Common myeloid progenitor, CD34-positive (primary cell): ENCODE measurements around the gene PPP1R3G.

Source experiments
- CTCF ChIA-PET: fragments of 350-600 bp; sonication (Branson Sonifier 250); formaldehyde crosslinking; loops from one replicate; lab custom pipeline; 2021; ENCODE audit warnings: antibody characterized with exemption; lab: Charles Lee
- POLR2A ChIA-PET: fragments of 350-600 bp; sonication (Branson Sonifier 250); formaldehyde crosslinking; loops from one replicate; lab custom pipeline; 2021; ENCODE audit warnings: antibody characterized with exemption; lab: Charles Lee
- DNase-seq, 3 donors: peaks; one replicate each; pipeline versions ENCODE4 v3.0.0 to v3.0.0-alpha.2; 2013
- H3K27ac ChIP-seq, 2 experiments: 1 replicate in 1 of 2; 2 replicates in 1 of 2; pipeline ENCODE4 v1.7.0; 2013; ENCODE audit warnings: inconsistent platforms in 2 of 2, low read length in 2 of 2, mild to moderate bottlenecking in 2 of 2, low read depth in 1 of 2, moderate library complexity in 1 of 2; ENCODE audit not compliant: severe bottlenecking in 2 of 2, insufficient read depth in 1 of 2, poor library complexity in 1 of 2
- H3K27me3 ChIP-seq, 5 experiments: replicated peaks in 2 of 5; 1 replicate in 3 of 5; 2 replicates in 2 of 5; pipeline versions ENCODE4 v1.6.1 to v1.7.0; 2013; ENCODE audit warnings: low read length in 4 of 5, mild to moderate bottlenecking in 2 of 5, moderate library complexity in 2 of 5, inconsistent platforms in 1 of 5; ENCODE audit not compliant: insufficient read depth in 5 of 5, control insufficient read depth in 4 of 5
- H3K36me3 ChIP-seq, 4 experiments: 1 replicate in 2 of 4; 2 replicates in 2 of 4; pipeline versions ENCODE4 v1.6.1 to v1.7.0; 2013; ENCODE audit warnings: low read length in 3 of 4, control low read depth in 1 of 4, mild to moderate bottlenecking in 1 of 4; ENCODE audit not compliant: control insufficient read depth in 4 of 4, insufficient read depth in 4 of 4
- H3K4me1 ChIP-seq, 4 experiments: 1 replicate in 3 of 4; 2 replicates in 1 of 4; pipeline versions ENCODE4 v1.6.1 to v1.7.1; 2013; ENCODE audit warnings: low read length in 3 of 4, mild to moderate bottlenecking in 3 of 4, control low read depth in 1 of 4, inconsistent platforms in 1 of 4, moderate library complexity in 1 of 4; ENCODE audit not compliant: control insufficient read depth in 4 of 4, insufficient read depth in 4 of 4; ENCODE audit errors: control extremely low read depth in 1 of 4
- H3K4me3 ChIP-seq, 7 experiments: 1 replicate in 4 of 7; 2 replicates in 3 of 7; pipeline versions ENCODE4 v1.5.1 to v1.7.0; 2013; ENCODE audit warnings: mild to moderate bottlenecking in 7 of 7, low read length in 6 of 7, moderate library complexity in 6 of 7, inconsistent platforms in 2 of 7, low read depth in 2 of 7, control low read depth in 1 of 7; ENCODE audit not compliant: insufficient read depth in 4 of 7, control insufficient read depth in 1 of 7; ENCODE audit errors: extremely low read depth in 1 of 7
- H3K9me3 ChIP-seq, 5 experiments: 1 replicate in 4 of 5; 2 replicates in 1 of 5; pipeline versions ENCODE4 v1.6.1 to v1.7.1; 2013; ENCODE audit warnings: low read length in 4 of 5, mild to moderate bottlenecking in 2 of 5, inconsistent platforms in 1 of 5, low read depth in 1 of 5, moderate library complexity in 1 of 5; ENCODE audit not compliant: control insufficient read depth in 4 of 5, insufficient read depth in 2 of 5; ENCODE audit errors: control extremely low read depth in 1 of 5
- WGBS: methylation state at CpG from one replicate; pipeline ENCODE4 v1.1.5; 2013; ENCODE audit not compliant: insufficient coverage; 5-methylcytosine and 5-hydroxymethylcytosine counted together

PPP1R3G gene

GRCh38 chr6:5091210-5092069 is 6.3 kb downstream of the PPP1R3G start:
- H3K36me3 ChIP-seq: no peaks in the 10 kb centered on the region
- 98% methylated on average over 8 of the region's 10 CpGs for WGBS
- H3K27ac ChIP-seq: no peak overlapping the region
- CTCF ChIA-PET: no interaction called here
- DNase-seq: no peak
- H3K4me1 ChIP-seq: peaks cover 0 to 3% (median 2%) of the 10 kb centered on the region in 4 experiments
- H3K27me3 ChIP-seq: peaks cover 0 to 41% (median 29%) of the 10 kb centered on the region in 5 experiments
- no peak overlapping the region for H3K4me3 ChIP-seq
- no peaks in the 10 kb centered on the region for H3K9me3 ChIP-seq
- POLR2A ChIA-PET: interaction anchor here (0.6 kb wide), 1 partner anchor 311 kb away, joined by 3 read pairs; no protein-coding TSS in a partner anchor

GRCh38 chr6:5093231-5094015 is 8.3 kb downstream of the PPP1R3G start:
- no peaks in the 10 kb centered on the region for H3K36me3 ChIP-seq
- H3K4me1 ChIP-seq: peaks cover 0 to 3% (median 0%) of the 10 kb centered on the region in 4 experiments
- WGBS: 98% methylated on average over 6 of the region's 7 CpGs
- DNase-seq: no peak
- no peaks in the 10 kb centered on the region for H3K9me3 ChIP-seq
- H3K4me3 ChIP-seq: no peak overlapping the region
- ChIA-PET CTCF (no interaction called here), POLR2A (no interaction called here)
- H3K27ac ChIP-seq: no peak overlapping the region
- H3K27me3 ChIP-seq: peaks cover 0 to 25% (median 12%) of the 10 kb centered on the region in 5 experiments

- WGBS: 100% methylated on average over 2 of the region's 3 CpGs
- H3K27ac ChIP-seq: no peak overlapping the region
- H3K36me3 ChIP-seq: no peaks in the 10 kb centered on the region
- POLR2A ChIA-PET: no interaction called here
- DNase-seq: no peak
- H3K27me3 ChIP-seq: peaks cover 0 to 17% (median 7%) of the 10 kb centered on the region in 5 experiments
- CTCF ChIA-PET: no interaction called here
- H3K4me1 ChIP-seq: peaks cover 0 to 3% (median 0%) of the 10 kb centered on the region in 4 experiments
- no peaks in the 10 kb centered on the region for H3K9me3 ChIP-seq
- H3K4me3 ChIP-seq: no peak overlapping the region
Observed at GRCh38 chr6:5094327-5094726, 9.2 kb downstream of the PPP1R3G start.

- no peak overlapping the region for H3K27ac ChIP-seq
- H3K36me3 ChIP-seq: no peaks in the 10 kb centered on the region
- WGBS: 96% methylated on average over 3 of the region's 3 CpGs
- no peak for DNase-seq
- no peaks in the 10 kb centered on the region for H3K9me3 ChIP-seq
- ChIA-PET CTCF (no interaction called here), POLR2A (no interaction called here)
- H3K4me1 ChIP-seq: no peaks in the 10 kb centered on the region
- peaks cover 0 to 11% (median 4%) of the 10 kb centered on the region in 5 experiments for H3K27me3 ChIP-seq
- H3K4me3 ChIP-seq: no peak overlapping the region
Observed at GRCh38 chr6:5095236-5095635, 10.1 kb downstream of the PPP1R3G start.

- DNase-seq: peak in 1 of 3 donors; percentile 15
- WGBS: no CpG with 5 or more reads among the region's 2 CpGs
- H3K4me1 ChIP-seq: no peaks in the 10 kb centered on the region
- no peaks in the 10 kb centered on the region for H3K36me3 ChIP-seq
- no peak overlapping the region for H3K4me3 ChIP-seq
- H3K9me3 ChIP-seq: no peaks in the 10 kb centered on the region
- CTCF ChIA-PET: interaction anchor here (1.8 kb wide), 1 partner anchor 47 kb away, joined by 4 read pairs; no protein-coding TSS in a partner anchor
- POLR2A ChIA-PET: no interaction called here
- peaks cover 0 to 4% (median 0%) of the 10 kb centered on the region in 5 experiments for H3K27me3 ChIP-seq
- H3K27ac ChIP-seq: no peak overlapping the region
Observed at GRCh38 chr6:5096482-5096881, 11.3 kb downstream of the PPP1R3G start.

GRCh38 chr6:5098501-5099270 is 13.5 kb downstream of the PPP1R3G start:
- ChIA-PET POLR2A (no interaction called here), CTCF (no interaction called here)
- no peak overlapping the region for H3K4me3 ChIP-seq
- H3K36me3 ChIP-seq: no peaks in the 10 kb centered on the region
- H3K4me1 ChIP-seq: peaks cover 0 to 4% (median 0%) of the 10 kb centered on the region in 4 experiments
- H3K9me3 ChIP-seq: no peaks in the 10 kb centered on the region
- H3K27me3 ChIP-seq: no peaks in the 10 kb centered on the region
- 97% methylated on average over 5 of the region's 14 CpGs for WGBS
- no peak overlapping the region for H3K27ac ChIP-seq
- no peak for DNase-seq
